K562 (cell line): ENCODE data around the gene SNX33. TPM values are rescaled to one million over a fixed set of nuclear protein-coding genes. Genes with fewer than 3 reads are reported as not detected.

Experiments used
- ATF3 ChIP-seq, 2 experiments: fragments of 450-650 bp in 1 of 2; sonication (generic) in 1 of 2; formaldehyde crosslinking in 1 of 2; IDR thresholded peaks in 1 of 2; conservative IDR thresholded peaks in 1 of 2; 2 replicates each; pipeline versions ENCODE4 v1.6.1 to v1.8.1; 2016 to 2023; ENCODE audit warnings: mild to moderate bottlenecking in 2 of 2, moderate library complexity in 2 of 2, inconsistent platforms in 1 of 2, missing genetic modification reagents in 1 of 2
- CBFA2T2 ChIP-seq: fragments of 450-650 bp; conservative IDR thresholded peaks from 2 replicates; pipeline ENCODE4 v1.6.1; 2017; ENCODE audit warnings: mild to moderate bottlenecking
- CREM ChIP-seq: IDR thresholded peaks from 2 replicates; pipeline ENCODE4 v1.6.1; 2014; ENCODE audit warnings: antibody characterized with exemption, low read depth
- DDX20 ChIP-seq: fragments of 450-650 bp; IDR thresholded peaks from 2 replicates; pipeline ENCODE4 v1.6.1; 2016; ENCODE audit warnings: missing genetic modification characterization, low read depth, mild to moderate bottlenecking, missing compliant biosample characterization, moderate library complexity
- NFIC ChIP-seq: fragments of 450-650 bp; IDR thresholded peaks from 2 replicates; pipeline ENCODE4 v1.6.1; 2017; ENCODE audit warnings: mild to moderate bottlenecking, inconsistent platforms
- PKNOX1 ChIP-seq: fragments of 450-650 bp; IDR thresholded peaks from 2 replicates; pipeline ENCODE4 v1.6.1; 2016
- PTRF ChIP-seq: fragments of 450-650 bp; IDR thresholded peaks from 2 replicates; pipeline ENCODE4 v1.6.1; 2016; ENCODE audit warnings: mild to moderate bottlenecking, missing genetic modification characterization, missing compliant biosample characterization
- REST ChIP-seq, 2 experiments: fragments of 450-650 bp; formaldehyde crosslinking in 1 of 2; IDR thresholded peaks; 2 replicates each; pipeline versions ENCODE4 v1.4.0 to v1.6.1; 2014 to 2020; ENCODE audit warnings: mild to moderate bottlenecking in 2 of 2, borderline replicate concordance in 1 of 2, low read depth in 1 of 2
- SOX6 ChIP-seq: fragments of 450-650 bp; IDR thresholded peaks from 2 replicates; pipeline ENCODE4 v1.6.1; 2014; ENCODE audit warnings: mild to moderate bottlenecking
- TSC22D4 ChIP-seq: fragments of 450-650 bp; IDR thresholded peaks from 2 replicates; pipeline ENCODE4 v1.6.1; 2016; ENCODE audit warnings: missing genetic modification characterization, missing biosample characterization, control low read depth
- ZBTB17 ChIP-seq: fragments of 450-650 bp; formaldehyde crosslinking; IDR thresholded peaks from 2 replicates; pipeline ENCODE4 v1.4.0; 2020; ENCODE audit warnings: mild to moderate bottlenecking
- ZBTB33 ChIP-seq: sonication (generic); formaldehyde crosslinking; IDR thresholded peaks from 2 replicates; pipeline ENCODE4 v1.8.1; 2023; ENCODE audit warnings: mild to moderate bottlenecking, missing genetic modification reagents
- ZNF586 ChIP-seq: fragments of 450-650 bp; formaldehyde crosslinking; conservative IDR thresholded peaks from 2 replicates; pipeline ENCODE4 v1.4.0; 2020; ENCODE audit warnings: mild to moderate bottlenecking, moderate library complexity
- ZNF717 ChIP-seq: fragments of 250-450 bp; sonication (Bioruptor Pico); IDR thresholded peaks from 2 replicates; pipeline ENCODE4 v1.5.0; 2021
- polyA plus RNA-seq, 8 experiments: library from polyadenylated mRNA; depleted of rRNA in 4 of 8; stranded (reverse) in 5 of 8; unstranded in 3 of 8; fragments of >200 nt; fragmentation: Nextera tagmentation in 2 of 8; fragmentation: Illumina TruSeq in 1 of 8; extraction: Ambion mirVana in 2 of 8; extraction: Trizol in 1 of 8; gene quantifications; 2 replicates each; pipeline versions ENCODE4 v1.2.1 to v1.2.3, GENCODE V29; 2011 to 2014; ENCODE audit warnings: inconsistent platforms in 1 of 8, missing spikeins in 1 of 8
- total RNA-seq, 7 experiments: library from RNA; depleted of rRNA in 6 of 7; stranded (reverse); fragments of >200 nt in 6 of 7; fragmentation: Illumina TruSeq in 2 of 7; extraction: Trizol in 2 of 7; gene quantifications; 2 replicates each; pipeline versions ENCODE4 v1.2.1 to v1.2.3, GENCODE V29; 2011 to 2021; ENCODE audit warnings: low replicate concordance in 1 of 7

Gene SNX33
- total and polyA plus RNA-seq, 9 of the 15 experiments (the other 6 are each of a cell fraction or from before 2014, with no cell fraction given) = 1.4 to 14.1 (median 8.2) TPM

- peak; percentile 98 for TF ChIP-seq ATF3 (IDR thresholded peaks at IDR 0.05)
- TF ChIP-seq ATF3 (CRISPR knock-in tag; conservative IDR thresholded peaks at IDR 0.05) = peak; percentile 85
- 0 out of 2 replicates have a peak, but pooled peaks have one; percentile 18 for TF ChIP-seq ZBTB33
- TF ChIP-seq TSC22D4 (tag) = no peak
- peak; percentile 20; the same call in 1 of the 2 replicates for TF ChIP-seq REST (IDR thresholded peaks at IDR 0.05; ENCODE audit: borderline replicate concordance)
- TF ChIP-seq REST (CRISPR knock-in tag; IDR thresholded peaks at IDR 0.05; ENCODE audit: low read depth) = no peak
- no peak for TF ChIP-seq ZNF586 (CRISPR knock-in tag)
- TF ChIP-seq PTRF (tag) = no peak
- no peak for TF ChIP-seq DDX20 (tag)
- TF ChIP-seq CBFA2T2 = no peak
- peak; percentile 54; the same call in 1 of the 2 replicates for TF ChIP-seq ZBTB17
- TF ChIP-seq ZNF717 = no peak
- peak; percentile 88 for TF ChIP-seq NFIC
- peak; percentile 26; the same call in 1 of the 2 replicates for TF ChIP-seq SOX6
- peak; percentile 70; the same call in 1 of the 2 replicates for TF ChIP-seq CREM
- TF ChIP-seq PKNOX1 = 0 out of 2 replicates have a peak, but pooled peaks have one; percentile 21
Measured at GRCh38 chr15:75650908-75651809, 3.4 kb downstream of the SNX33 start (continued).
